ENCODE results near the gene DES.
A peak's percentile ranks its signal among the peaks of the same experiment; 100 is the strongest.
"Not testable (repeated sequence)": the region's sequence is repeated elsewhere in the genome, so short reads cannot be mapped to it uniquely, and the experiment has no call there.

The DES gene

GRCh38 chr2:219388121-219388906 lies 29.9 kb upstream of the DES start:
- TF ChIP-seq ZFX (IDR thresholded peaks at IDR 0.05; ENCODE audit: borderline replicate concordance), result no peak
- TF ChIP-seq CTCF (IDR thresholded peaks at IDR 0.05), result peak; percentile 70
- H3K27ac ChIP-seq, result peak overlapping the region; percentile 54

- TF ChIP-seq CTCF (IDR thresholded peaks at IDR 0.05) (no peak), ZFX (IDR thresholded peaks at IDR 0.05; ENCODE audit: borderline replicate concordance) (no peak)
- peak overlapping the region; percentile 54 for H3K27ac ChIP-seq
Observed at GRCh38 chr2:219388907-219389156, 29.3 kb upstream of the DES start.

GRCh38 chr2:219392754-219393153 lies 25.4 kb upstream of the DES start:
- H3K27ac ChIP-seq, result no peak overlapping the region
- TF ChIP-seq ZFX (IDR thresholded peaks at IDR 0.05; ENCODE audit: borderline replicate concordance), result no peak
- no peak for TF ChIP-seq CTCF (IDR thresholded peaks at IDR 0.05)

- not testable (repeated sequence) for H3K27ac ChIP-seq
Observed at GRCh38 chr2:219395056-219395455, 23.1 kb upstream of the DES start.

GRCh38 chr2:219395609-219396008 lies 22.6 kb upstream of the DES start:
- TF ChIP-seq CTCF (IDR thresholded peaks at IDR 0.05) (no peak), ZFX (IDR thresholded peaks at IDR 0.05; ENCODE audit: borderline replicate concordance) (no peak)
- H3K27ac ChIP-seq, result no peak overlapping the region

GRCh38 chr2:219396863-219397457 lies 21.2 kb upstream of the DES start:
- no peak overlapping the region for H3K27ac ChIP-seq
- TF ChIP-seq CTCF (IDR thresholded peaks at IDR 0.05) (no peak), ZFX (IDR thresholded peaks at IDR 0.05; ENCODE audit: borderline replicate concordance) (no peak)

- TF ChIP-seq ZFX (IDR thresholded peaks at IDR 0.05; ENCODE audit: borderline replicate concordance), result no peak
- no peak for TF ChIP-seq CTCF (IDR thresholded peaks at IDR 0.05)
- peak overlapping the region; percentile 44 for H3K27ac ChIP-seq
Observed at GRCh38 chr2:219398721-219399363, 19.3 kb upstream of the DES start.

Data from 22Rv1 (cell line).